NOMO-1 treated with dmso at 0.1 percent for 144 hours (cell line): Measurements from ENCODE around the gene RILPL2.
"Not testable (repeated sequence)": the region's sequence is repeated elsewhere in the genome, so short reads cannot be mapped to it uniquely, and the experiment has no call there.

Experiments used
- DNase-seq: peaks from one replicate; lab custom pipeline; 2025; ENCODE audit not compliant: unreplicated experiment; lab: John Stamatoyannopoulos, UW

Gene RILPL2

GRCh38 chr12:123384994-123385376 is 51.5 kb downstream of the RILPL2 start:
- no peak for DNase-seq

GRCh38 chr12:123384318-123384993 is 52.0 kb downstream of the RILPL2 start:
- DNase-seq: no peak

GRCh38 chr12:123382684-123383083 is 53.8 kb downstream of the RILPL2 start:
- DNase-seq: no peak

- DNase-seq: no peak
Observed at GRCh38 chr12:123379391-123379790, 57.1 kb downstream of the RILPL2 start.

GRCh38 chr12:123372415-123372814 is 64.1 kb downstream of the RILPL2 start:
- not testable (repeated sequence) for DNase-seq

GRCh38 chr12:123371667-123372368 is 64.7 kb downstream of the RILPL2 start:
- DNase-seq: not testable (repeated sequence)

GRCh38 chr12:123369229-123369628 is 67.3 kb downstream of the RILPL2 start:
- DNase-seq: no peak

- not testable (repeated sequence) for DNase-seq
Observed at GRCh38 chr12:123368431-123368830, 68.1 kb downstream of the RILPL2 start.

- DNase-seq: no peak
Observed at GRCh38 chr12:123367511-123367910, 69.0 kb downstream of the RILPL2 start.
